Measurements from ENCODE around the gene HAL.

HAL gene

DNA sequence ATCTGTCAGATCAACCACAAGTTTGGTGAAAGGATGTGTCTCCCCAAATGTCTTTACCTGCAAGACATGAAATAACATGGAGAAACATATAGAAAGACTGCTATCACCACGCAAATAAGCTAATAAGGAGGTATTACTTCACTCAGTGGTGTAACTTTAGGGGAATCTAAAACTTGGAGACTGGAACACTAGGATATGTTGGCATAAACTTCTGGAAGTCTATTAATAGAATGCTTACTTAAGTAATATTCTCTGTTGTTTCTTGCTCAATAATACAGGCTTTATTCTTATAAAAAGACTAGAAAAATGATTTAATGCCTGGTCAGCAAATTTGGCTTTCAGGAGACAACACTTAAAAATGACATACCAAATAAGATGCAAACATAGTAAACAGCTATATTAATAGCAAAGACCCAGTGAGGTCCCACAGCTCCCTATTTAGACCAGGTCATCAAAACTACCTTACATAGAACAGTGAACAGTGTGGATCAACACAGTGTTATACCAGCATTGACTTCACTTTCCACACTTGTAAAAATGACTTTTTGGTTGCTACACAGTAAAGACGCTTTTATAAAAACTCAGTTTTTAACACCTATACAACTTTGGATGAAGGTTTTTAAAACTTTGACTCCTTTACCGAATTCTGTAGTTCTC, 18.9 kb upstream of the HAL start:
- DNase-seq (ENCODE audit: low read depth in 3 of 3): no peak

DNA sequence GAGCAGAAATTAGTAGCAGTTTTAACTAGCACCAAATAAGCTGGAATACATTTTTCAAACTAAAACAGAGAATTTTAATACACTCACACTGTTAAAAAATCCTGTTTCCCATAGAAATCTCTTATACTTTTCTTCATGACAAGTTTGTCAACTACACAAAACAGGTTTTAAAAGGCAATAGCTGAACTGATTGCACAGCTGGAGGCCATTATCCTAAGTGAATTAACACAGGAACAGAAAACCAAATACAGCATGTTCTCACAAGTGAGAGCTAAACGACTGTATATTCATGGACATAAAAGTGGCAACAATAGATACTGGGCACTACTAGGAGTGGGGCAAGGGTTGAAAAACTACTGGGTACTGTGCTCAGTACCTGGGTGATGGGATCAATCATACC, 11.6 kb upstream of the HAL start:
- no peak for DNase-seq (ENCODE audit: low read depth in 3 of 3)

- DNase-seq (ENCODE audit: low read depth in 3 of 3): no peak
Observed at GRCh38 chr12:96006727-96007126, 10.6 kb upstream of the HAL start.

GRCh38 chr12:96000858-96001257, 4.7 kb upstream of the HAL start:
- no peak for DNase-seq (ENCODE audit: low read depth in 3 of 3)

GRCh38 chr12:95999484-95999883, 3.3 kb upstream of the HAL start:
- no peak for DNase-seq (ENCODE audit: low read depth in 3 of 3)

- peak in 2 of 3 experiments; percentile 5 to 18 for DNase-seq (ENCODE audit: low read depth in 3 of 3)
Observed at GRCh38 chr12:95998611-95999286, 2.6 kb upstream of the HAL start.

GRCh38 chr12:95997911-95998510, 1.9 kb upstream of the HAL start:
- no peak for DNase-seq (ENCODE audit: low read depth in 3 of 3)

DNA sequence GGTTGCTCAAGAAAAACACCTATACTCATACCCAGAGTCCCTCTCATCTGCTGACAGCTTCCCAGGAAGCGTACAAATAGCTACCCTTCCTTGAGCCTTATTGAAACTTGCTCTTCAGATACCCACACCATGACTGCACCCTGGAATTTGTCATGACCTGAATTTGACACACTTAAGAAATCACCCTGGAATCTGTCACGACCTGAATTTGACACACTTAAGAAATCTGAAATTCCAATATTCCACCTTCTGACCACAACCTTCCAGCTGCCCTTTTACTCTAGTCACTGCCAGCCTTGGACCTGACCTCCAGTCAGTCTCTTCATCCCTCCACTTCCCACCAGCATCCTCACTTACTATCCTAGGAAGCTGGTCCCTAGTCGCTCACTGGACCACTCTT, 1.1 kb upstream of the HAL start:
- DNase-seq (ENCODE audit: low read depth in 3 of 3): no peak

DNA sequence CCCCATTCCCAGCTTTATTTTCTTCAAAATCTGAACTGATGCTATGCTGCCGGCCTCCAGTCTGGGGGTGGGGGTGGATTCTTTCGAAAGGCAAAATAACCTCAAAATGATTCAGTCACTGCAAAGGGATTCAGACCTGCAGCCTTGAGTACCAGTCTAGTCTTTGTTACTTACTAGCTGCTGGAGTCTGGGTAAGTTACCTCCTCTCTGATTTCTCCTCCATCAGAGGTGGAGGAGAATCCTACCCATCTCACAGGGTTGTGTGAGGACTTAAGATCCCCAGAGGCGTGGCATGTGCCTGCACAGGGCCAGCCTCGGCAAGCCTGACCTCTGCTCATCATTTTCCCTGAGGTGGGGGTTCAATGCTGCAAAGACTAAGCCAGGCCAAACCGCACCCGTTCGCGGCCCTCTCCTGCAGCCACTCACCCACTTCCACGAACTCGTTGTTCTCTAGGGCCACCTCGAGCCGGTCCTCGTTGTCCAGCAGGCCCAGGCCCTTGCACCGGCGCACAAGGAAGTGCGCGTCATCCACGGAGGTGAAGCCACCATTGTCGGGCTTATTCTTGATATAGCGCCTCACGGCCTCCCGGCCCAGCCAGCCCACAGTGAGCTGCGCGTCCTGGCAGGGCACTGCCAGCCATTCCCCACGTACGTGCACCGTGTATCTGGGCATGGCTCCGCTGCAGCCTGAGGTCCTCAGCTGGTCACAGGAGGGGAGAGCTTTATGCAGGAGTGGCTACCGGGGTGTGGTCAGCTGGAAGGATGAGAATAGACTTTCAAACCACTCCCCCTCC, 709 bp downstream of the HAL start:
- no peak for DNase-seq (ENCODE audit: low read depth in 3 of 3)

DNA sequence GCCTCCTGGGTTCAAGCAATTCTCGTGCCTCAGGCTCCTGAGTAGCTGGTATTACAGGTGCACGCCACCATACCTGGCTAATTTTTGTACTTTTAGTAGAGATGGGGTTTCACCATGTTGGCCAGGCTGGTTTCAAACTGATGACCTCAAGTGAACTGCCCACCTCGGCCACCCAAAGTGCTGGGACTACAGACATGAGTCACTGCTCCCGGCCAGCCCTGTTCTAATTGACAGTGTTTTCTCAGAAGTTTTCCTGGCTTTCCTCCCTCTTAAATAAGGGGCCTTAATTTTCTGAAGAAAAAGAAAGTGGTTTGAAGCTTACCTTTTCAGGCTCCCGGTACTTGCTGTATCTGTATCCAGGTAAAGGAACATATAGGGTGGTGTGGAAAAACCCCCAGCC, 1.7 kb downstream of the HAL start:
- DNase-seq (ENCODE audit: low read depth in 3 of 3): no peak

GRCh38 chr12:95993907-95994306, 2.2 kb downstream of the HAL start:
- no peak for DNase-seq (ENCODE audit: low read depth in 3 of 3)

DNA sequence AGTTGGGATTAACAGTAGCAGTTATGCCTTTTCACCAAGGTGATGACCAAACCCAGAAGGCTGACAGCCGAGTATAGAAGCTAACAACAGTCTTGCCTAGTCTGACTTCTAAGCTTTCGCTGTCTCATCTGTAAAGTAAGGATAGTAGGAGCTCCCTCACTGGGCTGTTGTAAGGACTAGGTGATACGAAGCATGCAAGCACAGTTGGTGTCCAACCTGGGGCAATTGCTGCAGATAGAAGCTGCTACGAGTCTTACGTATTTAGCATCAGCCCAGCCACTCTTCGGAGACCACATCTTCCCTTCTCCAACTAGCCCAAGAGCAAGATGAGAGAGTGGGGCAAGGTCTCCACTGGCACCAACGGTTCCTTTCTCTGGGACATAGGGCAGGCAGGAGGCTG, 6.0 kb downstream of the HAL start:
- no peak for DNase-seq (ENCODE audit: low read depth in 3 of 3)

- DNase-seq (ENCODE audit: low read depth in 3 of 3): no peak
Observed at GRCh38 chr12:95989504-95990123, 6.5 kb downstream of the HAL start.

GRCh38 chr12:95988506-95989275, 7.5 kb downstream of the HAL start:
- DNase-seq (ENCODE audit: low read depth in 3 of 3): no peak

GRCh38 chr12:95986635-95987570, 9.2 kb downstream of the HAL start:
- no peak for DNase-seq (ENCODE audit: low read depth in 3 of 3)

DNA sequence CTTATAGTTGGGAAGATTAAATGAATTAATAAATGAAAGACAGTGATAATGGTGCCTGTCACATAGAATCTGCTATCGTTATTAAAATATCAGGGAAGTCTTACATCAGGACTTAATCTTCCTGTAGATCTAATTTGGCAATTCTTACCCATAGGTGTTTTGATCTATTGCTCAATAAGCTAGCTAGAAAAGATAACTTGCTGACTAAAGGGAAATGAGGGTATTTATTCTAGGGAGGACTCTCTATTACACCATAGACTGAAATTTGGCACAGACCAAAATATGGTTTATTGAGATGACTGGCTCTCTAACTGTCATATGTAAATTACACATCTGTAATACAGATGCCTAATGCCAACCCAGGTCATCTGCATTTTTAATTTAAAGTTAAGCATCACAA, 11.5 kb downstream of the HAL start:
- no peak for DNase-seq (ENCODE audit: low read depth in 3 of 3)

GRCh38 chr12:95982602-95983001, 13.5 kb downstream of the HAL start:
- no peak for DNase-seq (ENCODE audit: low read depth in 3 of 3)

GRCh38 chr12:95980437-95980836, 15.7 kb downstream of the HAL start:
- DNase-seq (ENCODE audit: low read depth in 3 of 3): no peak

DNA sequence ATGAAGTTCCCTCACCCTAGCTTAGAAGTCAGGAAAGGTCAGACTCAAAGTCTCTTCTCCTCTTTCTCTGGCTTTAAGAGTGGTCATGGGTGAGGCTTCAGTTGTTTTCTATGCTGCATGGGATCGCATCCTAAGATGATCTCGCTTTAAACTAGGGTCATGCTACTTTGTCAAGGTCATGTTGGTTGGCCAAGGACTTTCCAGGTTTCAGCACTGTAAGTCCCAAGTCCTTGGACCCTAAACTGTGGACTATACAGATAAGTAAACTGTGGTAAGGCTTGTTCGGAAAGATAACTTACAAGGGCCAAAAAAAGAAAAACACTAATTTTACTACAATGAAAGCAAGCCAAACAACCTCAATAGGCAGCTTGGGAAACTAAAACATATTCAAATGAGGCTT, 17.4 kb downstream of the HAL start:
- no peak for DNase-seq (ENCODE audit: low read depth in 3 of 3)

- no peak for DNase-seq (ENCODE audit: low read depth in 3 of 3)
Observed at GRCh38 chr12:95978351-95978750, 17.8 kb downstream of the HAL start.
